ENCODE measurements around the gene PPM1B.

GRCh38 chr2:44139741-44140140 is 28.9 kb upstream of the PPM1B start:
- TF ChIP-seq CTCF (IDR thresholded peaks at IDR 0.05) (no peak), POLR2A (IDR thresholded peaks at IDR 0.05) (no peak)

Measured in esophagus squamous epithelium (tissue), 4 donors.